HEK293 (cell line): ENCODE measurements around the gene NSFL1C.
A peak's percentile ranks its signal among the peaks of the same experiment; 100 is the strongest.
"Not testable (repeated sequence)": the region's sequence is repeated elsewhere in the genome, so short reads cannot be mapped to it uniquely, and the experiment has no call there.

Experiments
- CTCF ChIA-PET: fragments of 350-600 bp; formaldehyde crosslinking; extraction: SDS; loops from one replicate; lab custom pipeline; 2021; ENCODE audit warnings: antibody characterized with exemption; lab: Yijun Ruan, JAX
- POLR2A ChIA-PET: fragments of 300-600 bp; formaldehyde crosslinking; extraction: SDS; loops from one replicate; lab custom pipeline; 2020; ENCODE audit warnings: antibody characterized with exemption, inconsistent platforms; lab: Yijun Ruan, JAX
- H3K27ac ChIP-seq: fragments of 200-500 bp; sonication (Bioruptor generic); 2 replicates; pipeline ENCODE4 v1.5.1; 2014; ENCODE audit warnings: low read depth, low read length, control low read depth, inconsistent platforms; ENCODE audit errors: extremely low read depth
- H3K36me3 ChIP-seq, 2 experiments: fragments of 200-500 bp in 1 of 2; sonication (Bioruptor generic) in 1 of 2; 1 replicate in 1 of 2; 2 replicates in 1 of 2; pipeline ENCODE4 v1.5.1; 2014 to 2017; ENCODE audit warnings: inconsistent platforms in 2 of 2, low read length in 2 of 2; ENCODE audit not compliant: control insufficient read depth in 2 of 2, insufficient read depth in 1 of 2
- H3K4me1 ChIP-seq: fragments of 200-500 bp; sonication (Bioruptor generic); 2 replicates; pipeline ENCODE4 v1.5.1; 2014; ENCODE audit warnings: mild to moderate bottlenecking, low read length, inconsistent platforms; ENCODE audit not compliant: control insufficient read depth, insufficient read depth
- H3K4me3 ChIP-seq: 2 replicates; pipeline ENCODE4 v1.5.1; 2011; ENCODE audit warnings: low read depth, mild to moderate bottlenecking, control low read depth, low read length, moderate library complexity
- H3K9me3 ChIP-seq: fragments of 200-500 bp; sonication (Bioruptor generic); 2 replicates; pipeline ENCODE4 v1.5.1; 2014; ENCODE audit warnings: low read depth, low read length, inconsistent platforms; ENCODE audit not compliant: control insufficient read depth, insufficient read depth
- GLI2 ChIP-seq: fragments of 450-650 bp; formaldehyde crosslinking; IDR thresholded peaks from 2 replicates; pipeline ENCODE4; 2017; ENCODE audit warnings: missing biosample characterization, missing genetic modification characterization, low read depth, borderline replicate concordance
- HIC1 ChIP-seq: fragments of 450-650 bp; formaldehyde crosslinking; IDR thresholded peaks from 2 replicates; pipeline ENCODE4 v1.5.1; 2016; ENCODE audit warnings: missing biosample characterization, missing genetic modification characterization
- PRDM4 ChIP-seq: fragments of 450-650 bp; formaldehyde crosslinking; IDR thresholded peaks from 2 replicates; pipeline ENCODE4 v1.5.1; 2017; ENCODE audit warnings: missing biosample characterization, missing genetic modification characterization
- ZIC2 ChIP-seq: fragments of 450-650 bp; formaldehyde crosslinking; IDR thresholded peaks from 2 replicates; pipeline ENCODE4 v1.5.1; 2016; ENCODE audit warnings: missing biosample characterization, missing genetic modification characterization
- ZNF10 ChIP-seq: fragments of 450-650 bp; formaldehyde crosslinking; IDR thresholded peaks from 2 replicates; pipeline ENCODE4 v1.5.1; 2017; ENCODE audit warnings: missing biosample characterization, missing genetic modification characterization
- ZNF18 ChIP-seq: fragments of 450-650 bp; formaldehyde crosslinking; IDR thresholded peaks from 2 replicates; pipeline ENCODE4 v1.5.1; 2016; ENCODE audit warnings: missing biosample characterization, missing genetic modification characterization
- ZNF221 ChIP-seq: fragments of 450-650 bp; formaldehyde crosslinking; IDR thresholded peaks from 2 replicates; pipeline ENCODE4 v1.5.1; 2017; ENCODE audit warnings: missing biosample characterization, missing genetic modification characterization, borderline replicate concordance
- ZNF558 ChIP-seq: fragments of 450-650 bp; formaldehyde crosslinking; IDR thresholded peaks from 2 replicates; pipeline ENCODE4 v1.5.1; 2016; ENCODE audit warnings: missing biosample characterization, missing genetic modification characterization
- ZNF654 ChIP-seq: fragments of 450-650 bp; formaldehyde crosslinking; IDR thresholded peaks from 2 replicates; pipeline ENCODE4 v1.5.1; 2016; ENCODE audit warnings: low read depth, missing biosample characterization, missing genetic modification characterization
- ZSCAN30 ChIP-seq: fragments of 450-650 bp; IDR thresholded peaks from 2 replicates; pipeline ENCODE4 v1.5.1; 2018; ENCODE audit warnings: missing biosample characterization, mild to moderate bottlenecking, missing genetic modification characterization, moderate library complexity

Gene NSFL1C

DNA sequence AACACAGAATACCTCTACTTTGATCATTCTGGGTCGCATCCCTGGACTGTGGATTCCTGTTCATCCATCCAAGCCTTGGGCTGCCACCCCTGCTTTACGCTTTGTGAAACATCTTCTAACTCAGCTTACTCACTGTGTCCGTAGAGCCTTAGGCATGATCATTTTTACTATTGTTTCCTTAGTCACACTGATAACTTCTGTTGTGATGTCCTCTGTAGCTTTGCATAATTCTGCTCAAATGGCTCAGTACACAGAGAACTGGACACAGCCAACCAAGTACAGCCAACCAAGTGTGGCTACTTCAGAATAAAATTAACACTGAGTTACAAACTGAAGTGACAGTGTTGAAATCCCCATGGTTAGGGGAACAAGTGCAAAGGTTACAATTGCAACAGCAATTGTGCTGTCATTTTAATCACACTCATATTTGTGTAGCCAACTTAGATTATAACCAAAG is 65.2 kb downstream of the NSFL1C start:
- ChIA-PET CTCF (no interaction called here), POLR2A (interaction anchor here (0.7 kb wide), 1 partner anchor 9 kb away, joined by 8 read pairs; no protein-coding TSS in a partner anchor)
- no peaks in the 10 kb centered on the region for H3K9me3 ChIP-seq
- no peak overlapping the region for H3K27ac ChIP-seq
- no peak for TF ChIP-seq ZNF558
- no peak for TF ChIP-seq ZNF10
- no peak for TF ChIP-seq GLI2
- no peak for TF ChIP-seq ZNF221 (tag by site-specific recombination)
- TF ChIP-seq ZNF18 (tag by site-specific recombination): no peak
- H3K4me1 ChIP-seq: no peaks in the 10 kb centered on the region
- no peak overlapping the region for H3K4me3 ChIP-seq
- H3K36me3 ChIP-seq: no peaks in the 10 kb centered on the region

DNA sequence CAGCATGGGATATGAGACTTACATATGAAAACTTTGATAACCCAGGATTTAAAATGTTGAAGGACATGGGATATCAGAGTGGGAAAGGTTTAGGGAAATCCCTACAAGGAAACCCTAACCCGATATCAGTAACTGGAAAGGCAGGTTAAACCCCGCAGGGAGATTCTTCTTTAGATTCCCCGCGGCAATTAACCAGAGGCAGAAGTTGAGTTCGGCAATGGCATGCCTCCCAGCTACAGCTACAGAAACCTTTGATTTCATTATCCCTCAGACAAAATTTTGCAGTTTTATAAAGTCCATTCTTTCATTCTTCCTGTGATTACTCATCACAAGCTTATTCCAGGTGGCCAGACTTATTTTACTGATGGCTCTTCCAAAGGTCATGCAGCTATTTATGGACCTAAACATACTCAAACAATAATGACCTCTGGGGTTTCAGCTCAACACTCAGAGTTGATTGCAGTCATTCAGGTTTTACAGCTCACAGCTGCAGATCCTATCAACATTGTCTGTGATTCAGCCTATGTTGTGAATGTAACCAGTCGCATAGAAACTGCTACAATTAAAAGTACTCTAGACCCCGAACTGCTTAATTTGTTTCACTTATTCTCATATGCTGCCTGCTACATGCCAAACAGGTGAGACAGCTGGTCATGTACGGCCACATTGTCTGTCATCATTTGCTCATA is 66.8 kb downstream of the NSFL1C start:
- POLR2A ChIA-PET: interaction anchor here (0.7 to 1.2 kb wide), 2 partner anchors 9 to 74 kb away, joined by 3 read pairs; no protein-coding TSS in a partner anchor

DNA sequence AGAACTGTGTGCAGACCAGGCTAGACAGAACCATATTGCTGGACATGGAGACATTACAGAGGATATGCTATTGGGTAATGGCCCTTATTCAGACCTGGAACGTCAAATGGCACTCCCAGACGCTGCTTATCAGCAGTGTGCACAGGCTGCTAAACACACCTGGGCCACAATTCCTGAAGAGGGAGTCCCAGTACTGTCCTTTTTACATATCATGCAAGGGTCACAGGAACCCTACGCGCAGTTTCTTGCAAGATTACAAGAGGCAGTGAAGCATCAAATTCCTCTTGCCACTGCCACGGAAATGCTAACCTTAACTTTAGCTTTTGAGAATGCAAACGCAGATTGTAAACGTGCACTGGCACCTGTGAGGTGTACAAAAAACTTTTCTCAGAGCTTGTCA is 68.5 kb downstream of the NSFL1C start:
- H3K4me3 ChIP-seq, H3K36me3 ChIP-seq, H3K4me1 ChIP-seq, H3K9me3 ChIP-seq, H3K27ac ChIP-seq, POLR2A ChIA-PET: not testable (repeated sequence)
- CTCF ChIA-PET: interaction anchor here (0.6 to 1.3 kb wide), 4 partner anchors 35 to 426 kb away, joined by 3 to 6 read pairs (median 3); no protein-coding TSS in a partner anchor

More for the DNA sequence above, 66.8 kb downstream of the NSFL1C start:
- 0 out of 2 replicates have a peak, but pooled peaks have one; percentile 41 for TF ChIP-seq ZSCAN30 (tag by site-specific recombination)
- TF ChIP-seq HIC1 (tag by site-specific recombination): 0 out of 2 replicates have a peak, but pooled peaks have one; percentile 10
- peak; percentile 82 for TF ChIP-seq PRDM4 (tag by site-specific recombination)
- CTCF ChIA-PET: interaction anchor here (0.6 to 1.4 kb wide), 6 partner anchors 12 to 773 kb away, joined by 3 to 12 read pairs (median 3); partner anchors contain the start of genes NSFL1C and TMEM74B
- H3K27ac ChIP-seq, H3K36me3 ChIP-seq, H3K4me1 ChIP-seq, H3K4me3 ChIP-seq, H3K9me3 ChIP-seq: not testable (repeated sequence)

DNA sequence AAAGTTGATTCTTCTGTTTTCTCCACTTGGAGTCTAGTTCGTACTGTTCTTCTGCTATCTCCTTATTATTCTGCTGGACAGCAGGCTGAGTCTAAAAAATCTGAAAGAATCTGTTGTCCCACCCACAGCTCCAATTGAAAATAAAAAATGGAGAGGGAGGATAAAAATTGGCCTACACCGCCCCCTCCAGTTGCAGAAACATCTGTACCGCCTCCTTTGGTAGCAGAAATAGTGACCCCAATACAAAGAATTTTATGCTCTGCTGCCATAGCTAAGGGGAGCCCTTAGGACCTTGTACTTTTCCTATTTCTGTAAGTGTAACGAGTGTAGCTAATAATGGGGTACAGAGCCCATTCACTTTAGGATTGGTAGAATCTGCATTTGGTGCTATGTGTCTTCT is 68.9 kb downstream of the NSFL1C start:
- ChIA-PET CTCF (interaction anchor here (0.7 to 1.5 kb wide), 4 partner anchors 11 to 85 kb away, joined by 3 to 6 read pairs (median 4); no protein-coding TSS in a partner anchor), POLR2A (no interaction called here)
- Histone ChIP-seq H3K27ac (no peak overlapping the region), H3K36me3 (no peaks in the 10 kb centered on the region), H3K9me3 (no peaks in the 10 kb centered on the region), H3K4me3 (no peak overlapping the region), H3K4me1 (peaks cover 3% of the 10 kb centered on the region; the same call in 1 of the 2 replicates)
- no peak for TF ChIP-seq ZIC2
- peak; percentile 18 for TF ChIP-seq ZNF654
